DOHH2 (cell line): ENCODE measurements around the gene SYNPO2L.
"Not testable (repeated sequence)": the region's sequence is repeated elsewhere in the genome, so short reads cannot be mapped to it uniquely, and the experiment has no call there.

Experiments
- H3F3A ChIP-seq: fragments of 200-600 bp; sonication (generic), shearing (Covaris generic); 2 replicates; pipeline ENCODE4 v1.6.0; 2016; ENCODE audit warnings: antibody characterized with exemption, mild to moderate bottlenecking; ENCODE audit not compliant: control insufficient read depth, insufficient read depth
- H3K27ac ChIP-seq: fragments of 200-600 bp; sonication (generic); 2 replicates; pipeline ENCODE4 v1.5.1; 2014; ENCODE audit warnings: low read depth, mild to moderate bottlenecking, low read length, moderate library complexity
- H3K27me3 ChIP-seq: fragments of 200-600 bp; sonication (generic); 2 replicates; pipeline ENCODE4 v1.6.1; 2014; ENCODE audit warnings: mild to moderate bottlenecking, low read length, mixed read lengths; ENCODE audit not compliant: control insufficient read depth
- H3K36me3 ChIP-seq: fragments of 200-600 bp; sonication (generic); 2 replicates; pipeline ENCODE4 v1.6.1; 2014; ENCODE audit warnings: mild to moderate bottlenecking, low read length, moderate library complexity, mixed read lengths; ENCODE audit not compliant: control insufficient read depth
- H3K4me1 ChIP-seq: fragments of 200-600 bp; sonication (generic); 2 replicates; pipeline ENCODE4 v1.6.1; 2014; ENCODE audit warnings: mild to moderate bottlenecking, low read length, mixed read lengths; ENCODE audit not compliant: control insufficient read depth
- H3K4me2 ChIP-seq: fragments of 200-600 bp; sonication (generic); 2 replicates; pipeline ENCODE4 v1.6.0; 2014; ENCODE audit warnings: mild to moderate bottlenecking, low read length, moderate library complexity
- H3K4me3 ChIP-seq: fragments of 200-600 bp; sonication (generic); 2 replicates; pipeline ENCODE4 v1.5.1; 2014; ENCODE audit warnings: mild to moderate bottlenecking, low read length, mixed read lengths
- H3K79me2 ChIP-seq: fragments of 200-600 bp; sonication (generic); 2 replicates; pipeline ENCODE4 v1.6.1; 2014; ENCODE audit warnings: mild to moderate bottlenecking, low read length, mixed read lengths; ENCODE audit not compliant: control insufficient read depth
- H3K9me2 ChIP-seq: fragments of 200-600 bp; sonication (generic); replicated peaks from 2 replicates; pipeline ENCODE4 v1.6.1; 2014; ENCODE audit warnings: mild to moderate bottlenecking, low read length, mixed read lengths; ENCODE audit not compliant: control insufficient read depth
- H3K9me3 ChIP-seq: fragments of 200-600 bp; sonication (generic); 2 replicates; pipeline ENCODE4 v1.6.1; 2014; ENCODE audit warnings: antibody characterized with exemption, low read length, mixed read lengths; ENCODE audit not compliant: control insufficient read depth, insufficient read depth
- H4K20me1 ChIP-seq: fragments of 200-600 bp; sonication (generic); 2 replicates; pipeline ENCODE4 v1.6.0; 2014; ENCODE audit warnings: low read depth, mild to moderate bottlenecking, antibody characterized with exemption, low read length, moderate library complexity; ENCODE audit not compliant: control insufficient read depth, insufficient read depth
- EZH2phosphoT487 ChIP-seq: fragments of 200-600 bp; sonication (generic); IDR thresholded peaks from 2 replicates; pipeline ENCODE4 v1.6.1; 2017; ENCODE audit warnings: borderline replicate concordance, mild to moderate bottlenecking, antibody characterized with exemption, low read length, moderate library complexity, mixed read lengths
- TF ChIP-seq, protein P1 (sequence below): fragments of 200-600 bp; sonication (generic); IDR thresholded peaks from one replicate; pipeline ENCODE4 v1.5.1; 2014; ENCODE audit warnings: antibody characterized with exemption, mild to moderate bottlenecking, low read depth, low read length; ENCODE audit not compliant: poor library complexity, severe bottlenecking

Gene SYNPO2L, protein sequence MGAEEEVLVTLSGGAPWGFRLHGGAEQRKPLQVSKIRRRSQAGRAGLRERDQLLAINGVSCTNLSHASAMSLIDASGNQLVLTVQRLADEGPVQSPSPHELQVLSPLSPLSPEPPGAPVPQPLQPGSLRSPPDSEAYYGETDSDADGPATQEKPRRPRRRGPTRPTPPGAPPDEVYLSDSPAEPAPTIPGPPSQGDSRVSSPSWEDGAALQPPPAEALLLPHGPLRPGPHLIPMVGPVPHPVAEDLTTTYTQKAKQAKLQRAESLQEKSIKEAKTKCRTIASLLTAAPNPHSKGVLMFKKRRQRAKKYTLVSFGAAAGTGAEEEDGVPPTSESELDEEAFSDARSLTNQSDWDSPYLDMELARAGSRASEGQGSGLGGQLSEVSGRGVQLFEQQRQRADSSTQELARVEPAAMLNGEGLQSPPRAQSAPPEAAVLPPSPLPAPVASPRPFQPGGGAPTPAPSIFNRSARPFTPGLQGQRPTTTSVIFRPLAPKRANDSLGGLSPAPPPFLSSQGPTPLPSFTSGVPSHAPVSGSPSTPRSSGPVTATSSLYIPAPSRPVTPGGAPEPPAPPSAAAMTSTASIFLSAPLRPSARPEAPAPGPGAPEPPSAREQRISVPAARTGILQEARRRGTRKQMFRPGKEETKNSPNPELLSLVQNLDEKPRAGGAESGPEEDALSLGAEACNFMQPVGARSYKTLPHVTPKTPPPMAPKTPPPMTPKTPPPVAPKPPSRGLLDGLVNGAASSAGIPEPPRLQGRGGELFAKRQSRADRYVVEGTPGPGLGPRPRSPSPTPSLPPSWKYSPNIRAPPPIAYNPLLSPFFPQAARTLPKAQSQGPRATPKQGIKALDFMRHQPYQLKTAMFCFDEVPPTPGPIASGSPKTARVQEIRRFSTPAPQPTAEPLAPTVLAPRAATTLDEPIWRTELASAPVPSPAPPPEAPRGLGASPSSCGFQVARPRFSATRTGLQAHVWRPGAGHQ

DNA sequence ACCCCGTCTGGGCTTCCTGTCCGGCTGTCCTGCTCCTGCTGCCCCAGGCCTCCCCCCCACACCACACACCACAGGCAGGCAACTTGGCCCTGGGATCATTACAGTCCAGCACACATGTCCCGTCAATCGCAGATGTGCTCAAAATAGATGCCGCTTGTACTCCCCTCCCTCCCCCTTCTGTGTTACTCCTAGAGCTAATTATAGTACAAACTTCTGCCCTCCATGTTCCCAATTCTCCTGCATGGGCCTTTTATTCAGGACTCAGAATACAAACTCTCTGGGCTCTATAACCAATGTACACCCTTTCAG, at the start of gene SYNPO2L:
Gene SYNPO2L, minus strand, starts transcription at position 40 of the 309 bp plus-strand sequence. CDS start 107 bp downstream, outside the sequence.
- H3K36me3 ChIP-seq, result no peaks in the 10 kb centered on the region
- H3K4me2 ChIP-seq, result no peak within 1 kb of the TSS
- H3K4me3 ChIP-seq, result no peak within 1 kb of the TSS
- H3K9me2 ChIP-seq, result no peaks in the 10 kb centered on the region
- H3K27me3 ChIP-seq, result no peaks in the 10 kb centered on the region
- peaks cover 4% of the 10 kb centered on the region for H3K4me1 ChIP-seq
- H3K79me2 ChIP-seq, result no peaks in the 10 kb centered on the region
- H4K20me1 ChIP-seq, result no peaks in the 10 kb centered on the region
- H3K9me3 ChIP-seq, result no peaks in the 10 kb centered on the region
- H3K27ac ChIP-seq, result no peak within 1 kb of the TSS
- H3F3A ChIP-seq, result no peaks in the 10 kb centered on the region
- TF ChIP-seq, protein P1, sequence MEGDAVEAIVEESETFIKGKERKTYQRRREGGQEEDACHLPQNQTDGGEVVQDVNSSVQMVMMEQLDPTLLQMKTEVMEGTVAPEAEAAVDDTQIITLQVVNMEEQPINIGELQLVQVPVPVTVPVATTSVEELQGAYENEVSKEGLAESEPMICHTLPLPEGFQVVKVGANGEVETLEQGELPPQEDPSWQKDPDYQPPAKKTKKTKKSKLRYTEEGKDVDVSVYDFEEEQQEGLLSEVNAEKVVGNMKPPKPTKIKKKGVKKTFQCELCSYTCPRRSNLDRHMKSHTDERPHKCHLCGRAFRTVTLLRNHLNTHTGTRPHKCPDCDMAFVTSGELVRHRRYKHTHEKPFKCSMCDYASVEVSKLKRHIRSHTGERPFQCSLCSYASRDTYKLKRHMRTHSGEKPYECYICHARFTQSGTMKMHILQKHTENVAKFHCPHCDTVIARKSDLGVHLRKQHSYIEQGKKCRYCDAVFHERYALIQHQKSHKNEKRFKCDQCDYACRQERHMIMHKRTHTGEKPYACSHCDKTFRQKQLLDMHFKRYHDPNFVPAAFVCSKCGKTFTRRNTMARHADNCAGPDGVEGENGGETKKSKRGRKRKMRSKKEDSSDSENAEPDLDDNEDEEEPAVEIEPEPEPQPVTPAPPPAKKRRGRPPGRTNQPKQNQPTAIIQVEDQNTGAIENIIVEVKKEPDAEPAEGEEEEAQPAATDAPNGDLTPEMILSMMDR, result no peak
- no peak for TF ChIP-seq EZH2phosphoT487

DNA sequence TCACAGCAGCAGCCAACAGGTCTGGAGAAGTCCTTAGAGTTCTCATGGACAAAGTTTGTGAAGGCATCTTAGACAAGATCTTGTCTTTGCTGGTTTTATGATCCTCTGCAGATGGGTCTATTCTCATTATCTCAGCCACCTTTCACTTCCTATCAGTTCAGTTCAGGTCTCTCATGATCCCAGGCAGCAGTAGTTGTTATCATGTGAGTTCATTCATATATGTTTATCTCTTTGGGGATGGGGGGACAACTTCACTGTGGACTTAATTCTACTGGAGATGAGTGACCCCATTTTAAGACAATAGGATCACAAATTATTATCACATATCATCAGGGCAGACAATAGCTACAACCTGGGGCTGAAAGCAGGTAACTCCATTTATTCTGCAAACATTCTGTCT, 48.1 kb upstream of the SYNPO2L start:
- H4K20me1 ChIP-seq, H3K4me3 ChIP-seq, H3K36me3 ChIP-seq: not testable (repeated sequence)

DNA sequence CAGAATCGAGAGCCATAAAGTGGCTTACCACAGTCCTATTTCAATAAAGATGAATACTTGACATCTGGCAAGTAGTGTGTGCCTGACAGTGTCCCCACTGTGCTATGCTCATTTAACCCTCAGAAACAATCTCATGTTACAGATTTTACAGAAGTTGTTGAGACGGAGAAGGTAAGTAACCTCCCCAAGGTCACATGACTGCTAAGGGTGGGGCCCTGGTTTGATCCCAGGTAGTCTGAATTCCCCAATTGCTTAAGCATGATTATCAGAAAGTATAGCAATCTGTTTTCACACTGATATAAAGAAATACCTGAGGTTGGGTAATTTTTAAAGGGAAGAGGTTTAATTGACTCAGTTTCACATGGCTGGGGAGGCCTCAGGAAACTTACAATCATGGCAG, 43.0 kb upstream of the SYNPO2L start:
- H3K27ac ChIP-seq, H3K27me3 ChIP-seq, H3F3A ChIP-seq, H3K4me1 ChIP-seq, H3K4me3 ChIP-seq, H4K20me1 ChIP-seq, H3K36me3 ChIP-seq, H3K9me3 ChIP-seq, H3K79me2 ChIP-seq, H3K4me2 ChIP-seq, H3K9me2 ChIP-seq: not testable (repeated sequence)

More for the DNA sequence above, 48.1 kb upstream of the SYNPO2L start:
- H3K79me2 ChIP-seq, H3F3A ChIP-seq, H3K4me2 ChIP-seq, H3K4me1 ChIP-seq, H3K9me3 ChIP-seq, H3K27ac ChIP-seq, H3K27me3 ChIP-seq, H3K9me2 ChIP-seq: not testable (repeated sequence)

DNA sequence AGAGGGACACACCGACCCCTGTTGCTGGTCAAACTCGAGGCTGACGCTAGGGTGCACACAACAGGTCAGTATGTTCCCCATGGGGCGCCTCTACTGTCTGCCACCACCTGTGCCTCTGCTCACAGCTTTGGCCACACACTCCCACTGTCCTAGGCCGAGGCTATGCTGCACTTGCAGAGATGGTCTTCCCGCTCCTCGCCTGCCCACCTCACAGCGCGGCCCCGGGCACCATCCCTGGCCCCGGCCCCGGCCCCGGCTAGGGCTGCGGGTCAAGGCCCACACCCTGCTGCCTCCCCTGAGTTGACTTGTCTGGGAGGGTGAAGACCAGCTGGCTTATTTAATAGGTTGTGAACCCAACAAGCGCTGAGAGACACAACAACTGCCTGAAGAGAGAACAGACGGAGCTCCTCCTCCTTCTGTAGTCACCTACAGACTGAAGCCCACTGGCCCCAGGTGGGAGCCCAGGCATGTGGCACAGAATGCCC, 41.9 kb upstream of the SYNPO2L start, which contains the start of gene AGAP5:
Gene AGAP5, minus strand, starts transcription at position 435 of the 485 bp plus-strand sequence. Its CDS starts 354 bp downstream, at position 81.
- not testable (repeated sequence) for H3K4me2 ChIP-seq, H3K27me3 ChIP-seq, H3K9me2 ChIP-seq, H3K4me1 ChIP-seq, H3K9me3 ChIP-seq, H4K20me1 ChIP-seq, H3K4me3 ChIP-seq, H3K27ac ChIP-seq, H3F3A ChIP-seq, H3K36me3 ChIP-seq, H3K79me2 ChIP-seq

DNA sequence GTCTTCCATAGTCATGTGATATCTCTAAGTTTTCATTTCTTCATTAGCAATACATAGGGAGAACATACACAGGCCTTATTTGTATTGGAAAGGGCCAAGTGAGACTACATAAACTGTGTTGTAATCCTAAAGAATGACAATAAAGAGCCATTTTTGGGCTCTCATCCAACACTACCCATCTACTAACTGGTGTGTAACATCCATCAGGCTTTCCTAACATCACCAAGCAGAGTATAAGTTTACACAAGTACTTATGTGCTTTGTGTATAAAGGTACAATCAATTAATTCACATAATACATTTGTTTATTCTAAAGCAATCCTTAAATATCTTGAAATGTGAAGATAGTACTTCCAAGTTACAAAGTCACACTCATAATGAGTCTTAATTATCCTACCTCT, 39.5 kb upstream of the SYNPO2L start:
- H3K4me2 ChIP-seq, H3K9me3 ChIP-seq, H3K9me2 ChIP-seq, H3K27ac ChIP-seq, H4K20me1 ChIP-seq, H3K79me2 ChIP-seq, H3K4me1 ChIP-seq, H3K36me3 ChIP-seq, H3K27me3 ChIP-seq, H3F3A ChIP-seq, H3K4me3 ChIP-seq: not testable (repeated sequence)

DNA sequence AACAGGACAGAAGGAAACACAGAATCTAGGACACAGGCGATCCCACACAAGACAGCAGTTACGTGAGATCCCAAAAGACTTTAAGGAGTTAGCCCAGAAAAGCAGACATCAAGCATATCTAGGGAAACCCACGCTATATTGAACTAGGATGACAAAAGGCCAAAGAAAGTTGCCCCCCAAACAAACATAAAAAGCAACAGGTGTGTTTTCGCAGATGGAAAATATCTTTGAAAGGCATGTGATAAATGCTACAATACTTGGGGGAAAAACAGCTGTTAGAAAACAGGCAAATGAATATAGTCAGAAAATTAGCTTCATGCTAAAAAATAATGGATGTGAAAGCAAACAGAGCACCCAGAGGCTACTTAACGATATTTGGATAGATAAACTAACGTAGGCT, 34.9 kb upstream of the SYNPO2L start:
- H3K79me2 ChIP-seq, H3K4me1 ChIP-seq, H3K27ac ChIP-seq, H3K27me3 ChIP-seq, H3K9me2 ChIP-seq, H3K4me3 ChIP-seq, H4K20me1 ChIP-seq, H3F3A ChIP-seq, H3K9me3 ChIP-seq, H3K36me3 ChIP-seq, H3K4me2 ChIP-seq: not testable (repeated sequence)

DNA sequence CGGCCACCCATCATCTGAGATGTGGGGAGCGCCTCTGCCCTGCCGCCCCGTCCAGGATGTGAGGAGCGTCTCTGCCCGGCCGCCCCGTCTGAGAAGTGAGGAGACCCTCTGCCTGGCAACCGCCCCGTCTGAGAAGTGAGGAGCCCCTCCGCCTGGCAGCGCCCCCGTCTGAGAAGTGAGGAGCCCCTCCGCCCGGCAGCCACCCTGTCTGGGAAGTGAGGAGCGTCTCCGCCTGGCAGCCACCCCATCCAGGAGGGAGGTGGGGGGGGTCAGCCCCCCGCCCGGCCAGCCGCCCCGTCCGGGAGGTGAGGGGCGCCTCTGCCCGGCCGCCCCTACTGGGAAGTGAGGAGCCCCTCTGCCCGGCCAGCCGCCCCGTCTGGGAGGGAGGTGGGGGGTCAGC, 33.8 kb upstream of the SYNPO2L start:
- H3K9me2 ChIP-seq, H3K9me3 ChIP-seq, H3K79me2 ChIP-seq, H3F3A ChIP-seq, H3K4me3 ChIP-seq, H3K4me2 ChIP-seq, H3K4me1 ChIP-seq, H3K27me3 ChIP-seq, H3K27ac ChIP-seq, H4K20me1 ChIP-seq, H3K36me3 ChIP-seq: not testable (repeated sequence)
